Measurements from ENCODE around the gene PCDH1. TPM values are rescaled to one million over a fixed set of nuclear protein-coding genes. Genes with fewer than 3 reads are reported as not detected.

Gene PCDH1
- total and polyA plus RNA-seq, 10 donors, result 0.30 to 11.4 (median 5.3) TPM

- H3K27ac ChIP-seq, result no peak overlapping the region
- no peak overlapping the region for H3K4me3 ChIP-seq
- intact Hi-C loops (cut with DNase I; ENCODE audit: low total_unique reads), result no loop called here
- 72 to 87% (median 77%) methylated on average over 3 of the region's 3 CpGs for WGBS, 5 donors
- H3K4me1 ChIP-seq, result peaks cover 27 to 36% (median 31%) of the 10 kb centered on the region in 6 donors
- H3K36me3 ChIP-seq, result no peaks in the 10 kb centered on the region
- TF ChIP-seq POLR2A (IDR thresholded peaks at IDR 0.05) (no peak), CTCF (IDR thresholded peaks at IDR 0.05 in 8 of 11, conservative IDR thresholded peaks at IDR 0.05 in 3 of 11) (no peak), POLR2AphosphoS5 (IDR thresholded peaks at IDR 0.05) (no peak)
- no peak for DNase-seq
- no peaks in the 10 kb centered on the region for H3K9me3 ChIP-seq
- peaks cover 13 to 88% (median 42%) of the 10 kb centered on the region in 7 donors for H3K27me3 ChIP-seq (replicated peaks in 1 of 7)
Observed at GRCh38 chr5:141873933-141874261, 4.3 kb downstream of the PCDH1 start.

- peak; percentile 6 for DNase-seq
- intact Hi-C loops (cut with DNase I; ENCODE audit: low total_unique reads), result no loop called here
- Histone ChIP-seq H3K9me3 (no peaks in the 10 kb centered on the region), H3K4me3 (no peak overlapping the region), H3K36me3 (no peaks in the 10 kb centered on the region), H3K27me3 (replicated peaks in 1 of 7) (peaks cover 13 to 82% (median 37%) of the 10 kb centered on the region in 7 donors), H3K4me1 (peaks cover 19 to 27% (median 21%) of the 10 kb centered on the region in 6 donors), H3K27ac (no peak overlapping the region)
- WGBS, 5 donors, result 81 to 88% (median 84%) methylated on average over 13 to 15 of the region's 15 CpGs
- TF ChIP-seq CTCF (IDR thresholded peaks at IDR 0.05 in 8 of 11, conservative IDR thresholded peaks at IDR 0.05 in 3 of 11), result no peak
Observed at GRCh38 chr5:141872496-141873356, 5.5 kb downstream of the PCDH1 start.

GRCh38 chr5:141871870-141872269 lies 6.3 kb downstream of the PCDH1 start:
- DNase-seq, result no peak
- Histone ChIP-seq H3K36me3 (no peaks in the 10 kb centered on the region), H3K4me1 (peaks cover 10 to 18% (median 13%) of the 10 kb centered on the region in 6 donors), H3K27me3 (replicated peaks in 1 of 7) (peaks cover 11 to 74% (median 28%) of the 10 kb centered on the region in 7 donors), H3K4me3 (no peak overlapping the region), H3K9me3 (no peaks in the 10 kb centered on the region), H3K27ac (no peak overlapping the region)
- intact Hi-C loops (cut with DNase I; ENCODE audit: low total_unique reads), result no loop called here
- 76 to 91% (median 80%) methylated on average over 4 of the region's 4 CpGs for WGBS, 5 donors
- no peak for TF ChIP-seq POLR2A (IDR thresholded peaks at IDR 0.05)
- TF ChIP-seq CTCF (IDR thresholded peaks at IDR 0.05 in 8 of 11, conservative IDR thresholded peaks at IDR 0.05 in 3 of 11), result no peak
- TF ChIP-seq POLR2AphosphoS5 (IDR thresholded peaks at IDR 0.05), result no peak

- 61 to 72% (median 70%) methylated on average over 4 of the region's 4 CpGs for WGBS, 5 donors
- H3K9me3 ChIP-seq, result no peaks in the 10 kb centered on the region
- H3K4me3 ChIP-seq, result no peak overlapping the region
- peak; percentile 23 for DNase-seq
- no peaks in the 10 kb centered on the region for H3K36me3 ChIP-seq
- no peak overlapping the region for H3K27ac ChIP-seq
- TF ChIP-seq CTCF (IDR thresholded peaks at IDR 0.05 in 8 of 11, conservative IDR thresholded peaks at IDR 0.05 in 3 of 11) (no peak), POLR2AphosphoS5 (IDR thresholded peaks at IDR 0.05) (no peak), POLR2A (IDR thresholded peaks at IDR 0.05) (no peak)
- peaks cover 1 to 64% (median 18%) of the 10 kb centered on the region in 7 donors for H3K27me3 ChIP-seq (replicated peaks in 1 of 7)
- intact Hi-C loops (cut with DNase I; ENCODE audit: low total_unique reads), result no loop called here
- H3K4me1 ChIP-seq, result peaks cover under 1 to 8% (median 3%) of the 10 kb centered on the region in 6 donors
Observed at GRCh38 chr5:141870871-141871270, 7.3 kb downstream of the PCDH1 start.
